Measurements from ENCODE around the gene FCGBP.
"Not testable (repeated sequence)": the region's sequence is repeated elsewhere in the genome, so short reads cannot be mapped to it uniquely, and the experiment has no call there.

FCGBP gene

DNA sequence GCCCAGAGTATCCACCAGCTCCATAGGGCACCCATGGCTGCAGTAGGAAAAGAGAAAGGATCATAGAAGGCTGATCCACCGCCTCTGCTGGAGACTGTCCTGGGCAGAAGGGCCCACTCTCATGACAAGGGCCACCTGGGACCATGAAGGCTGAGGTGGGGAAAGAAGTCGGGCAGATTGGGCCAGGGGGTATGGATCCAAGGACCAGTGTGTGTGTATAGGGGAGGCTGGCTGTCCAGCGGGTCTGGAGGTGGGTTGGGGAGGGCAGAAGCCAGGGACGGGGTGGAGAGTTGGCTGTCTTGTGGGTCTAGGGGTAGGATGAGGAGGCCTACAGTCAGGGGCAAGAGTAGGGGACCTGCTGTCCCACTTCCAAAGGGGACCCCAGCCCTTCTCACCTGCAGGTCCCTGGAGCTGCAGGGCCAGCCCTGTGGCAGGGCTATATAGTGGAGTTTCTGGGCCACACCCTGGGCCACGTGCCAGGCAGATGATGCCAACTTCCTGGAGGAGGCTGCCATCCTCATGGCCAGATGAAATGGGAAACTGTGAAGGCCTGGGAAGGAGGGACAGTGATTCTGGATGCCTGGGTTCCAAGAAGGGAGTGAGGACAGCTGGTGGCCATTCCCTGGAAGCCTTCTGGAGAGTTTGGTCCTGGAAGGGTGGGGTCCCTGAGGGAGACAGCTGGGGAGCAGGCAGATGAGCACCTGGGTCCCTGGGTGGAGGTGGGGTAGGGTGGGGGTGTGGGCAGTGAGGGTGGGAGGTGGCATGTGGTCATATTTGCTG is at the start of gene FCGBP:
Gene FCGBP (minus strand): TSS at position 51 of the 780 bp plus-strand sequence.
- no peak for DNase-seq

DNA sequence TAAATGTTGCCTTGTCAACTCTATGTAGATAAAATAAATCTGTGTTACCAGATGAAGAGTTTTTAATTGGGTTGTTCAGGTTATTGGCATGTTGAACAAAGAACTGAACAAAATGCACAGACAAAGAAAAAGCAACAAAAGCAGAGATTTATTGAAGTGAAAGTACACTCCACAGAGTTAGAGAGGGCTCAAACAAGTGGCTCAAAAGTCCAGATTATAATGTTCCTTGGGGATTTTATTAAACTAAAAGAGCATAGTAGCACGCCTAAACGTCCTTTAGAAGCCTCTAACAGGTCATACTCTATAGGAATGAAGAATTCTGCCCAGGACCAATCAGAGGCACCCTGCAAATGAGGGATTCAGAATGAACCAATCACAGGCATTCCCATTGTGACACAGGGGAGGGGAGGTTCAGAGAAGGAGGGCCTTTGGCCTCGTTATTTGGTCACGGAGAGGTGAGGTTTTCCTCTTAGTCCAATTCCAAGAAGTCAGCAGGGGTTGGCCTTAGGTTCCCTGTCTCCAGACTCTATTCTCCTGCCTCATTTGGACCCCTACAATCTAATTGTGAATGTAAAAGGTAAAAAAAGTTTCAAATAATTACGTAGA is 49.4 kb upstream of the FCGBP start:
- DNase-seq, result no peak

GRCh38 chr19:39982883-39983282 is 48.4 kb upstream of the FCGBP start:
- no peak for DNase-seq

- no peak for DNase-seq
Measured at GRCh38 chr19:39974377-39975155, 40.1 kb upstream of the FCGBP start.

- no peak for DNase-seq
Measured at GRCh38 chr19:39971380-39972035, 37.1 kb upstream of the FCGBP start.

DNA sequence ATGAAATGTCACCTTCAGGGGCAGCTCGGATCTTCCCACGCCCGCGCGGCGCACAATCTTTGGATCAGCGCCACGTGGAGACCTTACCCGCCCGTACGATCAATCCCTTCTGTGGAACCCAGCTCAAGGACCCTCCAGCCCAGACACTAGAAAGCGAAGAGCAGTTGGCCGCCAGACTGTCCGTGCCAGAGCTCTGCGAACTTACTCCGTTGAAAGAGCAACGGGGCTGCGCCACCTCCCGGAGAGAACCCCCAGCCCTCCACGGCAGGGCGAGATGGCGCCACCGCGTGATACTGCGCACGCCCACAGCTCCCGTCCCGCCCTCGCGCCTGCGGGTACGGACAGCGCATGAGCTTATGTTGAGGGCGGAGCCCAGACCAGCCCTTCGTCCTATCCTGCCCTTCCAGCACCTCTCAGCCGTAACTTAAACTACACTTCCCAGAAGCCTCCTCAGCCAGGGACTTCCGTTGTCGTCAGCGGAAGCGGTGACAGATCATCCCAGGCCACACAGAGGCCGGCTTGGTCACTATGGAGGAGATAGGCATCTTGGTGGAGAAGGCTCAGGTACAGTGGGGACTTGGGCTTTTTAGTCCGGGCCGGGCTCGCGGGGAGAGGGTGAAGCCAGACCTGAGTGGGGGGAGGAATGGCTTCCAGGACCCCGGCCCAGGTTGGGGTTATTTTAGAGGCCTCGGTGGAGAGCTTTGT is 36.4 kb upstream of the FCGBP start, which contains the start of gene PSMC4:
Gene PSMC4 (plus strand): TSS at position 491 of the 705 bp plus-strand sequence. CDS start 38 bp downstream, at position 529.
- DNase-seq, result peak; percentile 99

DNA sequence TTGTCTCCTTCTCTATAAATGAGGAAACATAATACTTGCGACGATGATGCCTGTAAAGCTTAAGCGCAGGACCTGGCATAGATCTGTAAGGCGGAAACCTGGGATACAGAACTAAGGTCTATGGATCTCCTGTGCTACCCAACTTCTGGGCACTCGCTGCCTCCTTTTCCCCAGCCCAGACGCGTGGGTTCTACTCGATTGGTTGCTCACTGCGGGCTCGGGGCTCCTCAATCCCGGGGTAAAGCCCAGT is 35.9 kb upstream of the FCGBP start:
- no peak for DNase-seq

- no peak for DNase-seq
Measured at GRCh38 chr19:39969681-39970424, 35.4 kb upstream of the FCGBP start.

DNA sequence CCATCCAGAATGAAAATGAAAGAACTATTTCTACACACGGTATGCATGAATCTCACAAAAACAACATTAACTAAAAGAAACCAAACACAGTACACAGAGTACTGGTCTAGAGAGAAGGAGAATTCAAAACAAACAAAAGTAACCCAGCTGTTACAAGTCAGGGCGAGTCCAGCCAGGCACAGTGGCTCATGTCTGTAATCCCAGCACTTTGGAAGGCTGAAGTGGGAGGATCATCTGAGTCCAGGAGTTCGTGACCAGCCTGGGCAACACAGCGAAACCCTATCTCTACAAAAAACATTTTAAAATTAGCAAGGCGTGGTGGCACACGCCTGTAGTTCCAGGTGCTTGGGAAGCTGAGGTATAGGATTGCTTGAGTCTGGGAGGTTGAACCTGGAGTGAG is 34.8 kb upstream of the FCGBP start:
- no peak for DNase-seq

DNA sequence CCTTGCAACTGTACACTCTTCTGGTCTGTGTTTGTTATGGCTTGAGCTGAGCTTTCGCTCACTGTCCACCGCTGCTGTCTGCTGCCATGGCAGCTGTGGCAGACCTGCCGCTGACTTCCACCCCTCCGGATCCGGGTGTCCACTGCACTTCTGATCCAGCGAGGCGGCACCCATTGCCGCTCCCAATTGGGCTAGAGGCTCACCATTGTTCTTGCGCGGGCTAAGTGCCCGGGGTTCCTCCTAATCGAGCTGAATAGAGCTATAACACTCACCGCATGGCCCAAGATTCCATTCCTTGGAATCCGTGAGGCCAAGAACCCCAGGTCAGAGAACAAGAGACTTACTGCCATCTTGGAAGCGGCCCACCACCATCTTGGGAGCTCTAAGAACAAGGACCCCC is 34.4 kb upstream of the FCGBP start:
- no peak for DNase-seq

DNA sequence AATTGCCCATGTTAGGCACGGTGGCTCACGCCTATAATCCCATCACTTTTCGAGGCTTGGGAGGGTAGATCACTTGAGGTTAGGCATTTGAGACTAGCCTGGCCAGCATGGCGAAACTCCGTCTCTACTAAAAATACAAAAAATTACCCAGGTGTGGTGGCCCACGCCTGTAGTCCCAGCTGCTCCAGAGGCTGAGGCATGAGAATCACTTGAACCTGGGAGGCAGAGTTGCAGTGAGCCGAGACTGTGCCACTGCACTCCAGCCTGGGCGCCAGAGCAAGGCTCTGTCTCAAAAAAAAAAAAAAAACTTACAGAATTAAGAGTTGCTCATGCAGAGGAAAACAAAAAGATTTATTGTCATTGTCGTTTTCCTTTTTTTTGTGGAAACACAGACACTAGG is 33.1 kb upstream of the FCGBP start:
- no peak for DNase-seq

DNA sequence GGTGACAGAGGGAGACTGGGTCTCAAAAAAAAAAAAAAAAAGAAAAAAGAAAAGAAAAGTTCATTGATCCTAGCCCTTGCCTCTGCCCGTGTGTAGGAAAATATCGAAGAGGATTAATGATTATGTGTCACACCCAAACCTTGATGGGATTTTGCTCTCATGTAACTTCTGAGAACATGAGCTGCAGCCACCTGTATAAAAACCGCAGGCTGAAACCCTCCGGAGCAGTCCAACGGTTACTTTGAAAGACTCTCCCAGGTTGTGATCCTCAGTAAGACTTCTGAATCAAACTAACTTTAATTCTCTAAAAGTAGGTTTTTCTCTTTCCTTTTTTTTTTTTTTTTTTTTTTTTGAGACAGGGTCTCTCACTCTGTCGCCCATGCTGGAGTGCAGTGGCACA is 32.2 kb upstream of the FCGBP start:
- DNase-seq, result no peak

- no peak for DNase-seq
Measured at GRCh38 chr19:39963898-39964297, 29.5 kb upstream of the FCGBP start.

- DNase-seq, result not testable (repeated sequence)
Measured at GRCh38 chr19:39959407-39959806, 25.0 kb upstream of the FCGBP start.

DNA sequence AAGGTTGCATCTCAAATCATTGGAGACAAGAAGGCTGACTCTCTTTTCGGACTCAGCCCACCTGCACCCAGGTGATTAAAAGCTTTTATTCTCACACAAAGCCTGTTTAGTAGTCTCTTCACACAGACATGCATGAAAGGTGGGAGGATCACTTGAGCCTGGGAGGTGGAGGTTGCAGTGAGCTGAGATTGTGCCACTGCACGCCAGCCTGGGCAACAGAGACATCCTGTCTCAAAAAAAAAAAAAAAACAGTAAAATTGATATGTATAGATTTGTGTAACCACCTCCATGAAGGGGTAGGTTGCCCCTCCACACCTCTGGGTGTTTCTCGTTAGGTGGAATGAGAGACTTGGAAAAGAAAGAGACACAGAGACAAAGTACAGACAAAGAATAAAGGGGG is 24.5 kb upstream of the FCGBP start:
- not testable (repeated sequence) for DNase-seq

- DNase-seq, result not testable (repeated sequence)
Measured at GRCh38 chr19:39957886-39958285, 23.5 kb upstream of the FCGBP start.

- no peak for DNase-seq
Measured at GRCh38 chr19:39953915-39954314, 19.5 kb upstream of the FCGBP start.

GRCh38 chr19:39951686-39952085 is 17.3 kb upstream of the FCGBP start:
- no peak for DNase-seq

- no peak for DNase-seq
Measured at GRCh38 chr19:39951065-39951650, 16.7 kb upstream of the FCGBP start.

DNA sequence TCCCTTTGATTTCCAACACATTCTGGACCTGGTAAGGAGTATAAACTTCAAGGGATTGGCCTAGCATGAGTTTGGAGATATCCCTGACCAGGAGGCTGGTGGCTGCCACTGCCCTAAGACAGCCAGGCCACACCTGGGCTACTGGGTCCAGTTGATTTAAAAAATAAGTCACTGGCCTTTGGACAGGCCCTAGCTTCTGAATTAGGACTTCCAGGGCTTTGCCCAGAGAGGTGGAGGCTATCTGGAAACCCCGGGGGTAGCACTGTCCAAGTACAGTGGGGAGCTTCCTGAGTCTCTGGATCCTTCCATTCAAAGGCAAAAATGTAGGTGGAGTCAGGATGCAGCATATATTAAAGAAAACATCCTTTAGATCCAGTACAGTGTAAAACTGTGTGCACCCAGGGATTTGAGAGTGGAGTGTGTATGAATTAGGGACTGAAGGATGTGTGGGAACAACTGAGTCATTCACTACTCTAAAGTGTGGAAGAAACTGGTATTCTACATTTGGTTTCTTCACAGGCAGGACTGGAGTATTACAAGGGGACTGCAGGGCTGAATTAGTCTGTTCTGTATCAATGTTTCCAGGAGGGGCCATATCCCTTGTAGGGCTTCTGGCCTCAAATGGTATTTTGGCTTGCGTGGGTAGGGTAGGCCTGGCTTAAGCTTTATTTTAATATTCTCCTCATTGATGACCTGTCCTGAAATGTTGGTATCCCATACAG is 14.8 kb upstream of the FCGBP start:
- DNase-seq, result no peak

GRCh38 chr19:39946532-39946931 is 12.1 kb upstream of the FCGBP start:
- no peak for DNase-seq

All from CD4-positive, alpha-beta T cell treated with Interferon gamma for 1 hour (primary cell).